GM23338 (cell line): Measurements from ENCODE around the gene ZNF804A. TPM values are rescaled to one million over a fixed set of nuclear protein-coding genes. Genes with fewer than 3 reads are reported as not detected.

ENCODE experiments used
- ATAC-seq: fragments of 200-7000 bp; cut with Tn5 transposase; 3 replicates; pipeline ENCODE4 v1.9.1; 2020
- DNase-seq: peaks from one replicate; pipeline ENCODE4 v3.0.0-alpha.2; 2015; ENCODE audit warnings: low spot score
- H2AFZ ChIP-seq: fragments of 200-600 bp; sonication (generic); 2 replicates; pipeline ENCODE4 v1.8.0; 2016; ENCODE audit warnings: antibody characterized with exemption, mild to moderate bottlenecking, moderate library complexity
- H3F3A ChIP-seq: fragments of 200-600 bp; sonication (generic); replicated peaks from 2 replicates; pipeline ENCODE4 v1.8.0; 2017; ENCODE audit warnings: antibody characterized with exemption, mixed run types, low read depth
- H3K27ac ChIP-seq: fragments of 200-600 bp; sonication (generic); 2 replicates; pipeline ENCODE4 v1.6.1; 2016; ENCODE audit warnings: low read depth
- H3K27me3 ChIP-seq: fragments of 200-600 bp; sonication (generic); 2 replicates; pipeline ENCODE4 v1.8.0; 2016; ENCODE audit warnings: mild to moderate bottlenecking, mixed run types, moderate library complexity; ENCODE audit not compliant: insufficient read depth
- H3K36me3 ChIP-seq: fragments of 200-600 bp; sonication (generic); 2 replicates; pipeline ENCODE4 v1.8.0; 2016; ENCODE audit warnings: mild to moderate bottlenecking; ENCODE audit not compliant: insufficient read depth
- H3K4me1 ChIP-seq: fragments of 200-600 bp; sonication (generic); 2 replicates; pipeline ENCODE4 v1.8.0; 2016; ENCODE audit warnings: mild to moderate bottlenecking, moderate library complexity; ENCODE audit not compliant: insufficient read depth
- H3K4me2 ChIP-seq: fragments of 200-600 bp; sonication (generic); 2 replicates; pipeline ENCODE4 v1.7.1; 2017; ENCODE audit warnings: mixed run types
- H3K4me3 ChIP-seq: fragments of 200-600 bp; sonication (generic); 2 replicates; pipeline ENCODE4 v1.6.1; 2016; ENCODE audit warnings: mixed run types
- H3K79me2 ChIP-seq: fragments of 200-600 bp; sonication (generic); replicated peaks from 2 replicates; pipeline ENCODE4 v1.8.0; 2017; ENCODE audit warnings: mild to moderate bottlenecking; ENCODE audit not compliant: insufficient read depth
- H3K9me2 ChIP-seq: fragments of 200-600 bp; sonication (generic); 2 replicates; pipeline ENCODE4 v1.8.0; 2017; ENCODE audit not compliant: insufficient read depth
- H4K20me1 ChIP-seq: fragments of 200-600 bp; sonication (generic); replicated peaks from 2 replicates; pipeline ENCODE4 v1.8.0; 2017; ENCODE audit warnings: mild to moderate bottlenecking; ENCODE audit not compliant: insufficient read depth
- H3K27ac Mint-ChIP-seq: 2 replicates; pipeline ENCODE4 v1.8.0; 2020; ENCODE audit warnings: inconsistent platforms, mild to moderate bottlenecking, moderate library complexity, mixed read lengths
- H3K27me3 Mint-ChIP-seq: 3 replicates; pipeline ENCODE4 v1.8.0; 2022; ENCODE audit warnings: low read depth, mild to moderate bottlenecking, moderate library complexity, mixed read lengths, inconsistent platforms; ENCODE audit not compliant: insufficient read depth, poor library complexity
- H3K36me3 Mint-ChIP-seq: 3 replicates; pipeline ENCODE4 v1.8.0; 2021; ENCODE audit warnings: low read depth, mild to moderate bottlenecking, inconsistent platforms, moderate library complexity, mixed read lengths
- H3K4me1 Mint-ChIP-seq: 3 replicates; pipeline ENCODE4 v1.8.0; 2020; ENCODE audit warnings: mild to moderate bottlenecking, inconsistent platforms, mixed read lengths
- H3K4me3 Mint-ChIP-seq: 3 replicates; pipeline ENCODE4 v1.8.0; 2021; ENCODE audit warnings: moderate library complexity, mild to moderate bottlenecking, inconsistent platforms, mixed read lengths
- H3K9me3 Mint-ChIP-seq: 3 replicates; pipeline ENCODE4 v1.8.0; 2020; ENCODE audit warnings: moderate library complexity, mild to moderate bottlenecking, inconsistent platforms, mixed read lengths
- CREB1 ChIP-seq: fragments of 250-450 bp; sonication (Bioruptor Pico); IDR thresholded peaks from 2 replicates; pipeline ENCODE4 v1.5.0; 2020; ENCODE audit warnings: low read depth, mild to moderate bottlenecking, moderate library complexity
- CTCF ChIP-seq, 2 experiments: fragments of 200-600 bp in 1 of 2; sonication (generic) in 1 of 2; conservative IDR thresholded peaks; 2 replicates each; pipeline versions ENCODE4 v1.5.1 to v1.6.1; 2016 to 2017; ENCODE audit warnings: antibody characterized with exemption in 2 of 2, low read depth in 2 of 2, mild to moderate bottlenecking in 2 of 2, moderate library complexity in 1 of 2
- ETS1 ChIP-seq: IDR thresholded peaks from 2 replicates; pipeline ENCODE4 v1.6.1; 2016; ENCODE audit warnings: antibody characterized with exemption
- EZH2 ChIP-seq: fragments of 200-600 bp; sonication (generic); IDR thresholded peaks from one replicate; pipeline ENCODE4 v1.8.0; 2017; ENCODE audit warnings: antibody characterized with exemption, mild to moderate bottlenecking, low read depth; ENCODE audit not compliant: unreplicated experiment
- EZH2phosphoT487 ChIP-seq: fragments of 200-600 bp; sonication (generic); IDR thresholded peaks from one replicate; pipeline ENCODE4 v1.8.1; 2018; ENCODE audit warnings: antibody characterized with exemption; ENCODE audit not compliant: unreplicated experiment
- JUNB ChIP-seq: IDR thresholded peaks from one replicate; pipeline ENCODE4 v1.6.1; 2016; ENCODE audit warnings: antibody characterized with exemption; ENCODE audit not compliant: unreplicated experiment
- REST ChIP-seq: IDR thresholded peaks from one replicate; pipeline ENCODE4 v1.6.1; 2018; ENCODE audit warnings: antibody characterized with exemption; ENCODE audit not compliant: unreplicated experiment
- STAT1 ChIP-seq: IDR thresholded peaks from one replicate; pipeline ENCODE4 v1.6.1; 2016; ENCODE audit warnings: antibody characterized with exemption; ENCODE audit not compliant: unreplicated experiment
- ZNF331 ChIP-seq: fragments of 250-450 bp; sonication (Bioruptor Pico); IDR thresholded peaks from 2 replicates; pipeline ENCODE4 v1.5.0; 2020; ENCODE audit warnings: low read depth, mild to moderate bottlenecking, moderate library complexity
- ZNF462 ChIP-seq: fragments of 250-450 bp; sonication (Bioruptor Pico); IDR thresholded peaks from 2 replicates; pipeline ENCODE4 v1.5.0; 2020; ENCODE audit warnings: mild to moderate bottlenecking, moderate library complexity
- polyA plus RNA-seq: library from polyadenylated mRNA; unstranded; fragments of >200 nt; fragmentation: Nextera tagmentation; extraction: Ambion mirVana; gene quantifications from 2 replicates; pipeline ENCODE4 v1.2.1, GENCODE V29; 2016
- total RNA-seq: library from RNA; depleted of rRNA; stranded (reverse); fragments of >200 nt; shearing (Covaris generic); gene quantifications from 2 replicates; pipeline ENCODE4 v1.2.3, GENCODE V29; 2014

Gene ZNF804A
- total and polyA plus RNA-seq, 2 experiments from 2014 or later, result not detected

- TF ChIP-seq STAT1, result no peak
- no peak for TF ChIP-seq CTCF (conservative IDR thresholded peaks at IDR 0.05; ENCODE audit: low read depth in 2 of 2)
- TF ChIP-seq EZH2phosphoT487, result no peak
- TF ChIP-seq ETS1, result no peak
- no peak for TF ChIP-seq JUNB
- TF ChIP-seq CREB1 (CRISPR knock-in tag), result no peak
- TF ChIP-seq ZNF331 (CRISPR knock-in tag), result no peak
- TF ChIP-seq REST, result no peak
Measured at GRCh38 chr2:184760931-184761330, 162.6 kb downstream of the ZNF804A start (continued).

- TF ChIP-seq EZH2 (no peak), ZNF462 (CRISPR knock-in tag) (no peak), EZH2phosphoT487 (no peak)
- H3K9me3 Mint-ChIP-seq, result no peaks in the 10 kb centered on the region
- H3K79me2 ChIP-seq, result no peaks in the 10 kb centered on the region
- no peaks in the 10 kb centered on the region for H3K27me3 ChIP-seq
- no peak overlapping the region for H3K4me3 Mint-ChIP-seq
- DNase-seq (peak; percentile 3), ATAC-seq (no peak)
- H4K20me1 ChIP-seq, result no peaks in the 10 kb centered on the region
- no peak overlapping the region for H3K4me2 ChIP-seq
- peaks cover 19% of the 10 kb centered on the region for H3K4me1 Mint-ChIP-seq
- H3F3A ChIP-seq, result no peaks in the 10 kb centered on the region
- H3K27me3 Mint-ChIP-seq, result peaks cover 3% of the 10 kb centered on the region
- no peaks in the 10 kb centered on the region; the same call in 2 of the 3 replicates for H3K36me3 Mint-ChIP-seq
- no peaks in the 10 kb centered on the region for H3K9me2 ChIP-seq
- H3K4me1 ChIP-seq, result peaks cover 8% of the 10 kb centered on the region; the same call in 1 of the 2 replicates
- H3K36me3 ChIP-seq, result no peaks in the 10 kb centered on the region
- H3K27ac Mint-ChIP-seq, result no peak overlapping the region
- no peak overlapping the region for H2AFZ ChIP-seq
- no peak overlapping the region for H3K4me3 ChIP-seq
- no peak overlapping the region for H3K27ac ChIP-seq
Measured at GRCh38 chr2:184765112-184765895, 167.0 kb downstream of the ZNF804A start.
